RPMI8226 (cell line): ENCODE results near the gene SPTAN1.
"Not testable (repeated sequence)": the region's sequence is repeated elsewhere in the genome, so short reads cannot be mapped to it uniquely, and the experiment has no call there.

ENCODE experiments used
- DNase-seq: peaks from one replicate; pipeline ENCODE4 v3.0.0-alpha.2; 2015

The SPTAN1 gene

DNA sequence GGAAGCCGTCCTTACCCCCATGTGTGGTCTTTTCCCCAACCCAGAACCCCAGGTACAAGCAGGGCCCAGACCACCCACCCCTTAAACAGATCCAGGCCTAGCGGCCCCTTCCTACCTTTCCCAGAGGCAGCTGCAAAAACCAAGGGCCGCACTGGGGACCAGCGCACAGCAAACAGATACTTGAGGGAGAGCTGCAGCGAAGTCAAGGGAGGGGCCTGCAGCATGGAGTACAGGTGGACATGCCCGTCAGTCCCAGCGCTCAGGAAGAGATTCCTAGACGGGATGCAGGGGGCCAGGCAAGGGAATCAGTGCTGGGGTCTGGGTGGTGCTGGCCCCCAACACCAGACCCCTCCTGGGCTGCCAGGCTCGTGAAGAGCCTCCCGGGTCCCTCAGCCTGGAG lies 81.7 kb downstream of the SPTAN1 start:
- peak; percentile 1 for DNase-seq

DNA sequence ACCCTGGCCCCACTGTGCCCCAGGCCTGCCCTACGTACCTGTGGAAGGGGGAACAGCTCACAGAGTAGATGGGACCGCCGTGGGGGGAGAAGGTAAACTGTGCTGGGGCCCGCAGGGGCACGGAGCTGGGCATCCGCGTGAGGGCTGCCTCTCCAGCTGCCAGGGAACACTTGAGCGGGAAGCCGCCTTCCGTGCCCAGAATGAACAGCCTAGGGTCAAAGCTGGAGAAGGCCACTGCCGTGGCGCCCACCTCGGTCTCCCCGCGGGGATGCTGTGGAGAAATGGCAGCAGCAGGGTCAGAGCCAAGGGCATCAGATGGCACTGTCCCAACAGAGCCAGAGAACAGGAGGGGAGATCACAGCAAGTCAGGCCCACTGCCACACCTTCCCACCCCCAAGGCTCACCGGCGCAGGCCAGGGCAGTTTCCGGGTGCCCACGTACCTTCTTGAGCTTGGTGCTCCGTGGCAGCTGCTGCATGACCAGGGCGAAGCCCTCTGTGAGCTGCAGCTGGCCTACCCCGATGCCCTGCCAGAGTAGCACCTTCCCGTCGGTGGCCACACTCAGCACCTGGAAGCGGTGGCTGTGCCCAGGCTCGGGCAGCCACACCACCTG lies 82.4 kb downstream of the SPTAN1 start:
- DNase-seq, result no peak

DNA sequence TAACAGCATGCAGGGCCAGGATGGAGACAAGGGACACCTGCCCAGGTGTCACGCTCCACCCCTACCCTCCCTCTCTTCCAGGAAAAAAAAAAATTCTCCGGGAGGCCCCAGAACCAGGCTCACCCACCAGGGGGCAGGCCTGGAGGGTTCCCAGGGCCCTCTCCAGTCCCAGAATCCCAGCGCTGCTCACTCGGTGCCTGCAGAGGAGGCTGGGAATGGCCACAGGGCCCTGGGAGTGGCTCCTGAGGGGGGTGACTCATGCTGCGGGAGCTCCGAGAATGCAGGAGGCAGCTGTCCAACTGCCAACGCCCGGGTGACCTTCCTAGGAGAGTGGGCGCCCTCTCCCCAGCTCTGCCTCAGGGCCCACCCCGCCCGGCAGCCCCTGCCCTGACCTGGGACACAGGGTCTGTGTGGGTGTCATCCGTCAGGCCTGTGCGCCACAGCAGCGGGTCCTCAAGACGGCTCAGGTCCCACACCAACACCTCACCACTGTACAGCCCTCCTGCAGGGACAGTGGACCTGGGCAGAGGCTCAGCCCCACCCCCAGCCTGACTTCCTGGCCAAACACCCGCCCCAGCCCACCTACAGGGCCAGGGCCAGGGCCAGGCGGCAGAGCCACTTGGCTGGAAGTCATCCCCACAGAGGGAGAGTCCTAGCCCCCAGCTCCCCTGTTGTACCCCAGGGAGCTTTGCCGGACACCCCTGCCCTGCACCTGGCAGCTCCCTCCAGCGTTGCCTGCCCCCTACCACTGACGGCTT lies 83.1 kb downstream of the SPTAN1 start:
- DNase-seq, result peak; percentile 2

DNA sequence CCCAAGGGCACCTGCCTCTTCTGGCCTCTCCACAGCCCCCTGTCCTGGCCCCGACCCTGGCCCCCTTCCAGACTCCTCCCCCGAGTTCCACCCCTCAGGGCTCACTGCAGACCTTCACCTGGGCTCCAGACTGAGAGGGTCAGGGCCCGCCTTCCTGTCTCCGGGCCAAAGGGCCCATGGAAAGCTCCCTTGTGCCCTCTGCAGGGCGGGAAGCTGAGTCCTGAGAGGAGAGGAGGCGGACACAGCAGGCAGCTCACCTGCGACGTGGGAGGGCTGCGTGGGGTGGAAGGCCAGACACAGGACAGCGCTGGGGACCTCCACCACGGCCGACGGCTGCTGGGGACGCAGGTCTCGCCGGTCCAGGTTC lies 83.6 kb downstream of the SPTAN1 start:
- DNase-seq, result peak; percentile 2

DNA sequence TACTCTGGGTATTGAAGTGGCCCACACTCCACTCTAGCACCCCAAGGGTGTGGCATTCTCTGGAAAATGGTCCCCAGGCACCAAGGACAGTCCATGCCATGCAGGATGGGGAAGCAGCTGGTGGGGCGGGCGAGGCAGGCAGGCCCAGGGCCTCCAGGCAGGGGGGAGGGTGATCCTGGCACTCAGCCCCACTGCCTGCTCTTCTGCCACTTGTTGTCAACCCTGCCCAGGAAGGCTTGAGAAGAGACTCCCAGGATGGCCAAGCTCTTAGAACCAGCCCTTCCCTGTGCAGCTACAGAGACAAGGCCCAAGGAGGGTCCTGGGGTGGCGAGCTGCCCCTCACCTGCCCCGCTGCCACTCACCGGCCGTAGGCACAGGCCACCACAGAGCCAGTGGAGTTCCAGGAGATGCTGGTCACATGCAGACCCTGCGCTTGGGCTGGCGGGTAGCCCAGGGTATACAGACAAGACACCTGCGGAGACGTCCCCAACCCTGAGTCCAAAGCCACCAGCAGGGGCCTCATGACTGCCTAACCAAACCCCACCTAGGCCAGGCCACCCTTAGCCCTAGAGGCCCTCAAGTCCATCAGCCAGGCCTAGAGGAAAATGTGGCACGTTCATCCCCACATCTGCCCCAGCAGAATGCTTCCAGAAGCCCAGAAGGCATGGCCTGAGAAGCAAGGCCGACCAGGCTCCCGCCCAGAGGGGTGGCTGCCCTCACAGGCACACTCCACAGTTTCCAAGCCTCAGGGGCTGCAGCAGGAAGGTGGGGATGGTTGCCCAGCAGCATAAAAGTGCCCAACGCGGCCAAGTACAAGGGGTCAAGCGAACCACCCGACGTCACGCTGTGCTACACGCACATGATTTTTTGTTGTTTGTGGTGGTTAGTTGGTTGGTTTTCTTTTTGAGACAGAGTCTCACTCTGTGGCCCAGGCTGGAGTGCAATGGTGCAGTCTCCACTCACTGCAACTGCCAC lies 84.5 kb downstream of the SPTAN1 start:
- DNase-seq, result no peak

DNA sequence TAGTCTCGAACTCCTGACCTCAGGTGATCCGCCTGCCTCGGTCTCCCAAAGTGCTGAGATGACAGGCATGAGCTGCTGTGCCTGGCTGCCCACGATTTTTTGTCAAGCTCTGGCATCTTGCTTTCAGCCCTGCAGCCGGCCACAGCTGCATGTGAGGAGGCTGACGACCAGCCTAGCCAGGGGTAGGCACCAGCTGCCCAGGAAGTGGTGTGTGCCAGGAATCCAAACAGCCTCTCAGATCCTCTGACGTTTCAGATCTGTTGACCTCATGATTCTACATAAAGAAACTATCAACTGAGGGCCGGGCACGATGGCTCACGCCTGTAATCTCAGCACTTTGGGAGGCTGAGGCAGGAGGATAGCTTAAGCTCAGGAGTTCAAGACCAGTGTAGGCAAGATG lies 85.3 kb downstream of the SPTAN1 start:
- DNase-seq, result peak; percentile 75

DNA sequence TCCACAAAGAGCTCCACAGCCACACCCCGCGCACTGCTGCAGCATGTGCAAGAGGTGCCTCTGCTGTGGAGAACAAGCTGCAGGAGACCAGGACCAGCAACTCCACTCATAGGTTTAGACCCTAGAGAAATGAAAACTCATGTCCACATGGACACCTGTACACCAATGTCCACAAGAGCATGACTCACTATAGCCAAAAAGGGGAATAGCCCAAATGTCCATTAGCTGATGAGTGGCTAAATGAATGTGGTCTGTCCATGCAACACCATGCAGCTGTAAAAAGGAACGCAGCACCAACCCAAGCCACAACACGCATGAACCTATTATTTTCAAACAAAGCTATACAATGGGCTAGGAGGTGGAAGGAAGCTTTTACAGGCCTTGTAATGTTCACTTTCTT lies 86.2 kb downstream of the SPTAN1 start:
- DNase-seq, result no peak

DNA sequence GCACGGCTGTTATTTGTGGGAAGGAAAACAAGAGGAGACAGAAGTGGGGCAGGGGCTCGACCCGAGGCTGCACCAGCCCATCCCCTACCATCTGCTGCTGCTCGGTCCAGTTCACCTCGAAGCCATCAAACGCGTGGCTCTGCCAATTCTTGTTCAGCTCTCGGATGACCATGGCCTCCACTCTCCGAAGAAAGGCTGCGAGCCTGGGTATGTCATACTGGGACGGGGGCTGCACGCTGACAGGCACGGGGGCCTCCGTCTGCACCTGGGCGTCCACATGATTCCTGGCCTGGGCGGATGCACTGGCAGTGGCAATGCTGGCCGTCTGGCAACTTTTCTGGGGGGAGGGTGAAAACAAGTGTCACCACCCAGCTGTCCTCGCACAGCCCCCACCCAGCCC lies 88.2 kb downstream of the SPTAN1 start:
- DNase-seq, result no peak

DNA sequence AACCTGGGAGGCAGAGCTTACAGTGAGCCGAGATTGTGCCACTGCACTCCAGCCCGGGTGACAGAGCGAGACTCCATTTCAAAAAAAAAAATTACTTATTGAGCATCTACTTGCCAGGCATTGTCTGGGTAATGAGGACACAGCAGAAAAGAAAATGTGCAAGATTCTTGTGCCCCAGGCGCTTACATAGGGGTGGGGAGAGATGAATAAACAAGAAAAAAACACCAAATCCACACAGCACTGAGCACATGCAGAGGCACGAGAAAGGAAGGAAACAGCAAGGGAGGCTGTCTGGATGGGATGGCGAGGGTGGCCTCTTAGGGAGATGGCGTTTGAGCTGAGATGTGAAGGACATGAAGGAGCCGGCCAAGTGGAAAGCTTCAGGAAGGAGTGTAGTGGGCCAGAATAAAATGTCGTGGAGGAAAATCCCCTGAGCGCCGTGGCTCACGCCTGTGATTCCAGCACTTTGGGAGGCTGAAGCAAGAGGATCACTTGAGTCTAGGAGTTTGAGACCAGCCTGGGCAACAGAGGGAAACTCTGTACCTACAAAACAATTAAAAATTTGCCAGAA lies 90.4 kb downstream of the SPTAN1 start:
- DNase-seq, result no peak

DNA sequence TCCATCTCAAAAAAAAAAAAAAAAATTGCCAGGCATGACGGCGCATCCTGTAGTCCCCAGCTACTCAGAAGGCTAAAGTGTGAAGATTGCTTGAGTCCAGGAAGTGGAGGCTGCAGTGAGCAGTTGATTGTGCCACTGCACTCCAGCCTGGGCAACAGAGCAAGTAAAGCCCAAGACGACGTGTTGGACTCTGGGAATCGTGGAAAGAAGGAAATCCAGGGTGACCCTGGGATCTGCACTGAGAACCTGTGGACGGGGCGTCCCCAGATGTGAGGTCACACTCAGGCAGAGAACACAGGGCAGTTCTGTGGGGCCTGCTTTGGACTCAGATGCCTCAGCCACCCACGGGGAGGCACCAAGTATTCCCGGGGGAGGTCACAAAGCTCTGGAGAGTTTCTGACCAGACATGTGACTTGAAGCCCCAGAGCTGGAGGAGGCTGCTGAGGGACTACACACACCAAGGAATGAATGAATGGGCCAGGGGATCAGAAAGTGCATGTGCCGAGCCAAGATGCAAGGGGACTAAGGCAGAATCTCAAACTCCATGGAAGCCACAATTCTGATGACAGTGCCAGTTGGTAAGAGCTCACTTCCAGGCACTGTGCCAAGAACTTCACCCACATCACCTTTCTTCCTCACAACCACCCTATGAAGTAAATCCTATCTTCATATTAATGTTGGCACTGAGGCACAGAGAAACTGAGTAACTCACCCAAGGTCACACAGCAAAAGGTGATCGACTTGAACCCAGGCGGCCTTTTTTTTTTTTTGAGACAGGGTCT lies 91.3 kb downstream of the SPTAN1 start:
- DNase-seq, result peak; percentile 81

DNA sequence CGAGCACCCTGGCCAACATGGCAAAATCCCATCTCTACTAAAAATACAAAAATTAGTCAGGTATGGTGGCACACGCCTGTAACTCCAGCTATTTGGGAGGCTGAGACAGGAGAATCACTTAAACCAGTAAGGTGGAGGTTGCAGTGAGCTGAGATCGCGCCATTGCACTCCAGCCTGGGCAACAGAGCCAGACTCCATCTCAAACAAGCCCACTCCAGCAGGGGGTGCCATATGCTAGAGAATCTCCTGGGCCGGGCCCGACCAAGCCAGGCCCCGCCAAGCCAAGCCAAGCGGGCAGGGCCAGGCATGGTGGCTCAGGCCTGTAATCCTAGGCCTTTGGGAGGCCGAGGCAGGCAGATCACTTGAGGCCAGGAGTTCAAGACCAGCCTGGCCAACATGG lies 95.8 kb downstream of the SPTAN1 start:
- DNase-seq, result peak; percentile 64

DNA sequence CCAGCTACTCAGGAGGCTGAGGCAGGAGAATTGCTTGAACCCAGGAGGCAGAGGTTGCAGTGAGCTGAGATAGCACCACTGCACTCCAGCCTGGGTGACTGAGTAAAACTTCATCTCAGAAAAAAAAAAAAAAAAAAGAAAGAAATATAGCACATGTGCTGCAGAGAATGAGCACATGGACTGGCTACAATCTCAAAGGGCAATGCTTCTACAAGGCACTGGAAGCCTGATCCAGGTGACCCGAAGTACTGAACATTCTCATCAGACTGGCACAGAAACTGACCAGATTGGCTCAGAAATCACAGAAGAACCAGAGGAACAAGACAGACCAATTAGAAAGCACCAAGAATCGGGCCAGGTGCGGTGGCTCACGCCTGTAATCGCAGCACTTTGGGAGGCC lies 99.4 kb downstream of the SPTAN1 start:
- DNase-seq, result no peak

DNA sequence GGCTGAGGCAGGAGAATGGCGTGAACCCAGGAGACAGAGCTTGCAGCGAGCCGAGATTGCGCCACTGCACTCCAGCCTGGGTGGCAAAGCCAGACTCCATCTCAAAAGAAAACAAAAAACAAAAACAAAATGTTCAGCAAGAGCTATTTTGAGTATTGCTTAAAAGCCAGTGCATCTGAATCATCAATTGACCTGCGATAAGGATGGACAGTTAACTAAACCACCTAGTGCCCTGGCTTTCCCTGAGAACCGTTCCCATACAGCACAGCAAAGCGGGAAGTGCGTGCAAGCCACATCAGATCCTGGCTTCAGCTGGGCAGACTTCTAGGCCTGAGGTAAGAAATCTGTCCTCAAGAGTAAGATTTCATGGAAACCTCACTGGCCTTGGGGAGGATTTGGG lies 101.5 kb downstream of the SPTAN1 start:
- no peak for DNase-seq

DNA sequence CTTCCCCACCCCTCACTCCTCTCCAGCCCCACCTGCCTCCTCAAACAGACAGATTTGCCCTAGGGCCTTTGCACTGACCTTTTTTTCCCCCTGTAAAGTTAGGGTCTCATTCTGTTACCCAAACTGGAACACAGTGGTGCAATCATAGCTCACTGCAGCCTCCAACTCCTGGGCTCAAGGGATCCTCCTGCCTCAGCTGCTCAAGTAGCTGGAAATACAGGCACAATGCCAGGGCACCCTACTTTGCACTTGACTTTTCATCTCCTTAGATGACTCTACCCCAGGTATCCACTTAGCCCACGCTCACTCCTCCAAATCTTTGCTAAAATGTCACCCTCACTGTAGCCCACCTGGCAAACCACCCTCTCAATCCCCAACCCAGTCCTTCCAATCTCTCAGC lies 102.1 kb downstream of the SPTAN1 start:
- no peak for DNase-seq

DNA sequence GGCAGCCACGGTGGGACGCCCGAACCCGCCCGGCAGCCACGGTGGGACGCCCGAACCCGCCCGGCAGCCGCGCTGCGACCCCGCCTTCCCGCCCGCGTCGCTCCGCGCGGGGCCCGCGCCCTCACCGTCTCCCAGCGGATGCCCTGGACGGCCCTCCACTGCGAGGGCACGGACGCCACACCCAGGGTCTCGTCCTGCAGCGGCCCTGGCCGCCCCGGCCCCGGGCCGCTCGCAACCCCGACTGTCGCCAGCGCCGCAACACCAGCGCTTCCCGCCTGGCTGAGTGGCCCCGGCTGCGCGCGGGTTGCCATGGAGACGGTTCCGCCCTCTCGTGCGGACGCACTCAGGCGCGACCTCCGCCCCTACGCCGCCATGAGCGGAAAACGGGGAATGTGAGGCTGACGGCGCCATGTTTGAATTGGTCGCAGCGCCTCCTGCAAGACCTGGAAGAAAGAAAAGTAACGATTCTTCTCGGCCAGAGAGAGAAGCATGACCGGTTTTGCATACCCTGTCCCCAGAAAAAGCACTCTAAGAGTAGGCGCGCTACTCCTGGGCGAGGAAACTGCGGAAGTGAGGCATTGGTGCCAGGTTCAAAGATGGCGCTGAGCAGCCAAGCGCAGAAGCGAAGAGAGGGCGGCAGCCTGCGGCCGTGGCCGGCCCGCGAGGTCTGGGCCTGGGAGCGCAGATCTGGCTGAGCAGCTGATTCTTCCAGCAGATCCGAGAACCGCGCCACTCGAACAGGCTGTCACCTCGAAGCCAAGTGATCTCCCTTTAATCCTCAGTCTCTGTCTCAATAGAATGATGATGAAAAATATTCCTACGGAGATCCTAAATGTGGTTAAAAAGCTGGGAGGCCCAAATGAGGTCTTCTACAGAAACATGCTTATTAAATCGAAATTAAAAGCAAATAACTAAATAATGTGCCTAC lies 104.3 kb downstream of the SPTAN1 start, which contains the start of gene DYNC2I2:
Gene DYNC2I2 (minus strand): TSS at position 432 of the 928 bp plus-strand sequence. CDS start 121 bp downstream, at position 311.
- DNase-seq, result peak; percentile 99

DNA sequence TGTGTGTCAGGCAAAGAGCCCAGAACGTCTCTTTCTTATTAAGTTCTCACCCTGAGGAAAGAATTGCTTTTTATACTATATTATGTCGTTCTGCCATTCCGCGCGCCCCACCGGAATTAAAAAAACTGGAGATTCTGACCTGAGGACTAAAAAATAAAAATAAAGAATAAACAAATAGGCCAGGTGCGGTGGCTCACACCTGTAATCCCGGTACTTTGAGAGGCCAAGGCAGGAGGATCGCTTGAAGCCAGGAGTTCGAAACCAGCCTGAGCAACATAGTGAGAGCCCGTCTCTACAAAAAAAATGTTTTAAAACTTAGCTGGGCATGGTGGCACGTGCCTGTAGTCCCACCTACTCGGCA lies 104.9 kb downstream of the SPTAN1 start:
- DNase-seq, result peak; percentile 24

DNA sequence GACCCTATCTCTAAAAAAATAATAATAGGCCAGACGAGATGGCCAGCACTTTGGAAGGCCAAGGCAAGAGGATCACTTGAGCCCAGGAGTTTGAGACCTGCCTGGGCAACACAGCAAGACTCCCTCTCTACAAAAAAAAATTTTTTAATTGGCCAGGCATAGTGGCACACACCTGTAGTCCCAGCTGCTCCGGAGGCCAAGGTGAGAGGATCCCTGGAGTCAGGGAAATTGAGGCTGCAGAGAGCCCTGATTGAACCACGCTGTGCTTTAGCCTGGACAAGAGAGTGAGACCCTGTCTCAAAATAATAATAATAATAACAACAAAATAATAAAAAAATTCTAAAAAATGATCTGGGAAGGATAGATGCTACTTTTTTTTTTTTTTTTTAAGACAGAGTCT lies 105.4 kb downstream of the SPTAN1 start:
- no peak for DNase-seq

DNA sequence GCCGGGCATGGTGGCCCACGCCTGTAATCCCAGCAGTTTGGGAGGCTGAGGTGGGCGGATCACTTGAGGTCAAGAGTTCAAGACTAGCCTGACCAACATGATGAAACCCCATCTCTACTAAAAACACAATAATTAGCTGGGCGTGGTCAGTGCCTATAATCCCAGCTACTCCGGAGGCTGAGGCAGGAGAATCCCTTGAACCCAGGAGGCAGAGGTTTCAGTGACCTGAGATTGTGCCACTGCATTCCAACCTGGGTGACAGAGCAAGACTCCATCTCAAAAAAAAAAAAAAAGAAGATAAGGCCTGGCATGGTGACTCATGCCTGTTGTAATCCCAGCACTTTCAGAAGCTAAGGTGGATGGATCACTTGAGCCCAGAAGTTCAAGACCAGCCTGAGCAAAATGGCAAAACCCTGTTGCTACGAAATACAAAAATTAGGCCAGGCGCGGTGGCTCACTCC lies 114.1 kb downstream of the SPTAN1 start:
- DNase-seq, result not testable (repeated sequence)

DNA sequence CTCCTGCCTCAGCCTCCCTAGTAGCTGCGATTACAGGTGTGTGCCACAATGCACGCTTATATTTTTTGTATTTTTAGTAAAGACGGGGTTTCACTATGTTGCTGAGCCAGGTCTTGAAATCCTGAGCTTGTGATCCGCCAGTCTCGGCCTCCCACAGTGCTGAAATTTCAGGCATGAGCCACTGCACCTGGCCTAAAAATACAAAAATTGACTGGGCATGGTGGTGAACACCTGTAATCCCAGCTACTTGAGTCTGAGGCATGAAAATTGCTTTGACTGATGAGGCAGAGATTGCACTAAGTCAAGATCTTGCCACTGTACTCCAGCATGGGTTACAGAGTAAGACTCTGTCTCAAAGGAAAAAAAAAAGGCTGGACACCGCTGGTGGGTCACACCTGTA lies 117.4 kb downstream of the SPTAN1 start:
- no peak for DNase-seq

DNA sequence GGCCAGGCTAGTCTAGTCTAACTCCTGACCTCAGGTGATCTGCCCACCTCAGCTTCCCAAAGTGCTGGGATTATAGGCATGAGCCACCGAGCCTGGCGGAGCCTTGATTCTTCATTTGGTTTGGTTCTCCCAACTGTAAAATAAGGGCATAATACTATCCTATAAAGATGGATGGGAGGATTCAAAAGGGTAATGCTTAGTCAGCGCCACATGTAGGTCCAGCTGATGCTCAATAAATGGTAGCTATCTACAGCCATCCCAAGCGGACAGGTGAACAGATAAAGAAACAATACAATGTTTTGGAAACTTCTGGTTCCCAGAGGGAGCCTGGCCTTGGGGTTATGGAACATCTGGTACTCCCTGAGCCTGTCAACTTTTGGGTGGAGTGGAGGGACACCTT lies 123.0 kb downstream of the SPTAN1 start:
- DNase-seq, result no peak

DNA sequence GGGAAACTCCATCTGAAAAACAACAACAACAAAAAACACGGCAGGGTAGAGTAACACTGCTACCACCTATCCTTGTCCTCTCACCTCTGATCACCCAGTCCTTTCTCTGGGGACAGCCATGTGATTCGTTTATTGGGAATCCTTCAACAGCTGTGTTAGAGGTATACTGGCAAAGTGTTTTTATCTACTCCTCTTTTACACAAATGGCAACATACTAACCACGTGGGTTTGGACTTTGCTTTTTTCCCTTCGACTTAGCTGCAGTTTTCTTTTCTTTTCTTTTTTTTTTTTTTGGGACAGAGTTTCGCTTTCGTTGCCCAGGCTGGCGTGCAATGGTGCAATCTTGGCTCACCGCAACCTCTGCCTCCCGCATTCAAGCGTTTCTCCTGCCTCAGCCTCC lies 125.4 kb downstream of the SPTAN1 start:
- no peak for DNase-seq
